Heart left ventricle (tissue), 13 donors: ENCODE data around the gene PACS1.

Experiments used
- CTCF ChIP-seq, 12 donors: fragments of 200-600 bp; sonication (generic) in 4 of 12; IDR thresholded peaks; one replicate each; pipeline versions ENCODE4 v1.5.0 to v1.8.0; 2018 to 2022; ENCODE audit warnings: antibody characterized with exemption in 12 of 12, mild to moderate bottlenecking in 5 of 12
- POLR2A ChIP-seq, 2 donors: fragments of 450-650 bp; IDR thresholded peaks; one replicate each; pipeline ENCODE4 v1.6.1; 2017; ENCODE audit warnings: antibody characterized with exemption in 2 of 2, mild to moderate bottlenecking in 2 of 2, moderate library complexity in 2 of 2
- donor health status: ischemic (EF 13 %, LVEDD 7.1; RV severe dilation, severe dysfunction).
- donor health status: DM: no; HTN: yes; CAD: no.
- donor health status: DM: no; HTN: no; CAD: no.
- donor health status: ischemic (EF 25% LVEDD 6.9; RV normal size, moderate dysfunction).
- donor health status: ischemic (EF 25% LVEDD 5.7; RV mildly dilated, moderate dysfunction).
- donor health status: ischemic (EF 35%, LVEDD 5.7; RV mildly dilated, moderate dysfunction).
- donor health status: nonischemic (EF 11% LVEDD 7.7; RV severe dilation, severe dysfunction).
- donor health status: DM: yes; HTN: yes; CAD: no.
- donor health status: PGD.
- donor health status: ischemic (EF 29% LVEDD 5.4; RV normal size, mild dysfunction).
- donor health status: nonischemic (EF 23%, LVEDD 6.1; RV moderate dilation, normal function).

DNA sequence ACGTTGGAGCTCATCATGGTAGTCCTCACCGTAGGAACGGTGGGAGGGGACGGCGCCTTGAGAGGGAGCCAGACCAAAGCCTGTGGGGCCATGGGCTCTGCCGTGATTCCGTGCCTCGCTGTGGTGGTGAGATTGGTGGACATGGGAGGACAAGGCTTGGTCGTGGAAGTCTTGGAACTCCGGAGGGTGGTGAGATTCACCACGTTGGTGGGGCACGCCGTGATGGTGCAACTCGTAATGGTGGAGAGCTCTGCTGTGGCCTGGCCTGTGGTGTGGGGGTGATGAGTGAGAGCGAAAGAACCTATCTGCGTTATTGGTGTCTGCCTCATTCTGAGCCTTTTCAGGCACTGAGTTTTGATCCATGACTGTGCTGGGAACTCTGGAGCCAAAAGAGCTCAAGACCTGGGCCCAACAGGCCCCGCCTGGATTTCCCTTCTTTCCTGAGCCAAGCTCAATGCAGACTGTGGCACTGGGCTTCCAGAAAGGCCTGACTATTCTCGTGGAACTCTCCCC, 44.0 kb upstream of the PACS1 start, which contains the start of gene CATSPER1:
- TF ChIP-seq POLR2A (IDR thresholded peaks at IDR 0.05) (no peak), CTCF (IDR thresholded peaks at IDR 0.05) (no peak)
